HCT116 (cell line): ENCODE data around the gene ZAP70. TPM values are rescaled to one million over a fixed set of nuclear protein-coding genes. Genes with fewer than 3 reads are reported as not detected.
"Not testable (repeated sequence)": the region's sequence is repeated elsewhere in the genome, so short reads cannot be mapped to it uniquely, and the experiment has no call there.

Source experiments
- ATAC-seq: fragments of 200-7000 bp; cut with Tn5 transposase; 2 replicates; pipeline ENCODE4 v1.9.1; 2020; ENCODE audit warnings: mild to moderate bottlenecking, moderate library complexity
- BruUV-seq: library from RNA; stranded (reverse); fragments of 400-500 nt; replicated peaks from 2 replicates; lab custom pipeline; 2021; lab: Mats Ljungman, UMichigan
- CTCF ChIA-PET: fragments of 300-600 bp; sonication (Branson Sonifier 250); formaldehyde crosslinking; loops from one replicate; lab custom pipeline; 2021; ENCODE audit warnings: antibody characterized with exemption; lab: Charles Lee
- POLR2A ChIA-PET: fragments of 300-600, 350-600 bp; sonication (Branson Sonifier 250); formaldehyde crosslinking; loops from one replicate; lab custom pipeline; 2021; ENCODE audit warnings: antibody characterized with exemption; lab: Charles Lee
- RAD21 ChIA-PET, 2 experiments: fragments of 300-600 bp; sonication (Branson Sonifier 250); formaldehyde crosslinking; loops; one replicate each; lab custom pipeline; 2023; ENCODE audit warnings: low total read pairs in 2 of 2; ENCODE audit not compliant: uncharacterized antibody in 2 of 2, unreplicated experiment in 2 of 2, low non-redundant PET in 1 of 2; lab: Charles Lee
- DNase-seq: peaks from one replicate; pipeline ENCODE4 v3.0.0-alpha.2; 2010; ENCODE audit warnings: low read depth, low spot score
- H2AFZ ChIP-seq: fragments of 200-600 bp; shearing (Covaris generic), sonication (generic); 2 replicates; pipeline ENCODE4 v1.6.1; 2017; ENCODE audit warnings: low read depth, mixed run types, mixed read lengths, antibody characterized with exemption, low read length; ENCODE audit not compliant: poor library complexity, severe bottlenecking
- H3K27ac ChIP-seq: 2 replicates; pipeline ENCODE4 v1.5.1; 2012; ENCODE audit warnings: low read depth, low read length
- H3K27me3 ChIP-seq: fragments of 200-600 bp; sonication (generic); 2 replicates; pipeline ENCODE4 v1.6.1; 2016; ENCODE audit warnings: mixed run types, low read length, mixed read lengths; ENCODE audit not compliant: insufficient read depth
- H3K36me3 ChIP-seq, 2 experiments: fragments of 200-500 bp in 1 of 2; fragments of 200-600 bp in 1 of 2; sonication (Bioruptor generic) in 1 of 2; sonication (generic) in 1 of 2; 2 replicates each; pipeline versions ENCODE4 v1.5.1 to v1.6.1; 2014 to 2016; ENCODE audit warnings: low read length in 2 of 2, inconsistent platforms in 1 of 2, mixed read lengths in 1 of 2, mixed run types in 1 of 2; ENCODE audit not compliant: insufficient read depth in 2 of 2, control insufficient read depth in 1 of 2
- H3K4me1 ChIP-seq, 2 experiments: fragments of 200-600 bp in 1 of 2; sonication (generic) in 1 of 2; 2 replicates each; pipeline versions ENCODE4 v1.5.1 to v1.6.1; 2012 to 2017; ENCODE audit warnings: low read length in 2 of 2, inconsistent platforms in 1 of 2, mild to moderate bottlenecking in 1 of 2, mixed read lengths in 1 of 2, mixed run types in 1 of 2, moderate library complexity in 1 of 2; ENCODE audit not compliant: insufficient read depth in 2 of 2, control insufficient read depth in 1 of 2
- H3K4me2 ChIP-seq: fragments of 200-600 bp; sonication (generic); 2 replicates; pipeline ENCODE4 v1.6.1; 2017; ENCODE audit warnings: mixed run types, low read length, mixed read lengths
- H3K4me3 ChIP-seq, 2 experiments: fragments of 200-600 bp in 1 of 2; sonication (generic) in 1 of 2; replicated peaks in 1 of 2; 2 replicates each; pipeline ENCODE4 v1.5.1; 2011 to 2016; ENCODE audit warnings: low read length in 2 of 2, control low read depth in 1 of 2, low read depth in 1 of 2, mild to moderate bottlenecking in 1 of 2, mixed read lengths in 1 of 2, mixed run types in 1 of 2
- H3K79me2 ChIP-seq: fragments of 200-600 bp; sonication (generic); 2 replicates; pipeline ENCODE4 v1.6.1; 2017; ENCODE audit warnings: mild to moderate bottlenecking, mixed run types, low read length, moderate library complexity, mixed read lengths; ENCODE audit not compliant: insufficient read depth
- H3K9ac ChIP-seq: fragments of 200-600 bp; sonication (generic); 2 replicates; pipeline ENCODE4 v1.6.1; 2016; ENCODE audit warnings: low read length, mixed read lengths
- H3K9me2 ChIP-seq: fragments of 200-600 bp; sonication (generic), shearing (Covaris generic); 2 replicates; pipeline ENCODE4 v1.6.1; 2017; ENCODE audit warnings: mixed run types, mild to moderate bottlenecking, moderate library complexity; ENCODE audit not compliant: insufficient read depth
- H3K9me3 ChIP-seq, 2 experiments: fragments of 200-500 bp in 1 of 2; fragments of 200-600 bp in 1 of 2; sonication (Bioruptor generic) in 1 of 2; sonication (generic) in 1 of 2; 2 replicates each; pipeline ENCODE4 v1.6.1; 2014 to 2017; ENCODE audit warnings: low read length in 2 of 2, mixed read lengths in 2 of 2, inconsistent platforms in 1 of 2, low read depth in 1 of 2, mild to moderate bottlenecking in 1 of 2, mixed run types in 1 of 2, moderate library complexity in 1 of 2; ENCODE audit not compliant: control insufficient read depth in 1 of 2, insufficient read depth in 1 of 2
- H4K20me1 ChIP-seq: fragments of 200-600 bp; sonication (generic), shearing (Covaris generic); 2 replicates; pipeline ENCODE4 v1.6.1; 2017; ENCODE audit warnings: mixed run types, mild to moderate bottlenecking, moderate library complexity; ENCODE audit not compliant: insufficient read depth
- CBX3 ChIP-seq: IDR thresholded peaks from 2 replicates; pipeline ENCODE4 v1.6.1; 2012; ENCODE audit warnings: low read depth
- RAD21 ChIP-seq: IDR thresholded peaks from 2 replicates; pipeline ENCODE4 v1.6.1; 2012; ENCODE audit warnings: low read depth, mild to moderate bottlenecking
- SRF ChIP-seq: IDR thresholded peaks from 2 replicates; pipeline ENCODE4 v1.6.1; 2012; ENCODE audit warnings: low read depth
- YY1 ChIP-seq: IDR thresholded peaks from 2 replicates; pipeline ENCODE4 v1.6.1; 2011; ENCODE audit warnings: low read length, low read depth, moderate library complexity, mild to moderate bottlenecking; ENCODE audit not compliant: insufficient replicate concordance; ENCODE audit errors: extremely low read depth
- ZFX ChIP-seq: fragments of 450-650 bp; IDR thresholded peaks from 2 replicates; pipeline ENCODE4 v1.6.1; 2017
- ZNF274 ChIP-seq: fragments of 200-500 bp; sonication (Bioruptor generic); IDR thresholded peaks from 2 replicates; pipeline ENCODE4 v1.6.1; 2014; ENCODE audit warnings: mild to moderate bottlenecking, low read depth, low read length, inconsistent platforms
- intact Hi-C: fragments of 100-400 bp; cut with micrococcal nuclease; formaldehyde crosslinking; loops from 2 replicates; pipeline ENCODE4 v1.10.0; 2022
- total RNA-seq: library from RNA; stranded (reverse); gene quantifications from one replicate; pipeline ENCODE4 v1.2.1, GENCODE V29; 2021; ENCODE audit not compliant: unreplicated experiment

The ZAP70 gene
- total RNA-seq, 1 experiment from 2014 or later, result 0.91 TPM

- H3K9me2 ChIP-seq, H3K27ac ChIP-seq, H3K4me2 ChIP-seq, DNase-seq, BruUV-seq, H3K27me3 ChIP-seq, H3K4me3 ChIP-seq, H3K79me2 ChIP-seq, intact Hi-C loops, RAD21 ChIA-PET, H3K4me1 ChIP-seq, H2AFZ ChIP-seq, H3K36me3 ChIP-seq, H4K20me1 ChIP-seq, H3K9me3 ChIP-seq, H3K9ac ChIP-seq, ATAC-seq: not testable (repeated sequence)
- CTCF ChIA-PET, result interaction anchor here (1.7 kb wide), 1 partner anchor 8 kb away, joined by 7 read pairs; no protein-coding TSS in a partner anchor
- POLR2A ChIA-PET, result interaction anchor here (1.2 kb wide), 1 partner anchor 8 kb away, joined by 3 read pairs; the partner anchor contains the start of gene ACTR1B
Measured at GRCh38 chr2:97672606-97673140, 40.7 kb upstream of the ZAP70 start.

- no TSS peak for BruUV-seq
- TF ChIP-seq YY1 (no peak), SRF (no peak), CBX3 (no peak), ZFX (no peak), RAD21 (no peak), ZNF274 (no peak)
- Histone ChIP-seq H3K4me2 (no peak overlapping the region), H2AFZ (no peak overlapping the region), H3K9ac (no peak overlapping the region), H3K27me3 (no peaks in the 10 kb centered on the region), H3K36me3 (no peaks in the 10 kb centered on the region), H3K9me3 (no peaks in the 10 kb centered on the region), H3K4me1 (no peaks in the 10 kb centered on the region), H3K4me3 (no peak overlapping the region), H3K9me2 (no peaks in the 10 kb centered on the region), H3K79me2 (no peaks in the 10 kb centered on the region), H4K20me1 (no peaks in the 10 kb centered on the region), H3K27ac (no peak overlapping the region)
- DNase-seq (no peak), ATAC-seq (no peak)
- RAD21 ChIA-PET, result no interaction called here
- intact Hi-C loops, result no loop called here
- POLR2A ChIA-PET, result interaction anchor here (1.2 kb wide), 1 partner anchor 9 kb away, joined by 3 read pairs; the partner anchor contains the start of gene ACTR1B
- CTCF ChIA-PET, result interaction anchor here (1.7 kb wide), 1 partner anchor 9 kb away, joined by 7 read pairs; no protein-coding TSS in a partner anchor
Measured at GRCh38 chr2:97673182-97673914, 40.0 kb upstream of the ZAP70 start.
